GM18502 (cell line): ENCODE measurements around the gene ANXA4.
"Not testable (repeated sequence)": the region's sequence is repeated elsewhere in the genome, so short reads cannot be mapped to it uniquely, and the experiment has no call there.

Experiments used
- ATAC-seq: cut with Tn5 transposase; IDR thresholded peaks from one replicate; pipeline ENCODE4 v1.9.1; 2021; ENCODE audit warnings: mild to moderate bottlenecking; ENCODE audit not compliant: unreplicated experiment, poor library complexity

The ANXA4 gene

GRCh38 chr2:69745035-69745434 is 3.1 kb downstream of the ANXA4 start:
- no peak for ATAC-seq

GRCh38 chr2:69750246-69750645 is 8.3 kb downstream of the ANXA4 start:
- no peak for ATAC-seq

DNA sequence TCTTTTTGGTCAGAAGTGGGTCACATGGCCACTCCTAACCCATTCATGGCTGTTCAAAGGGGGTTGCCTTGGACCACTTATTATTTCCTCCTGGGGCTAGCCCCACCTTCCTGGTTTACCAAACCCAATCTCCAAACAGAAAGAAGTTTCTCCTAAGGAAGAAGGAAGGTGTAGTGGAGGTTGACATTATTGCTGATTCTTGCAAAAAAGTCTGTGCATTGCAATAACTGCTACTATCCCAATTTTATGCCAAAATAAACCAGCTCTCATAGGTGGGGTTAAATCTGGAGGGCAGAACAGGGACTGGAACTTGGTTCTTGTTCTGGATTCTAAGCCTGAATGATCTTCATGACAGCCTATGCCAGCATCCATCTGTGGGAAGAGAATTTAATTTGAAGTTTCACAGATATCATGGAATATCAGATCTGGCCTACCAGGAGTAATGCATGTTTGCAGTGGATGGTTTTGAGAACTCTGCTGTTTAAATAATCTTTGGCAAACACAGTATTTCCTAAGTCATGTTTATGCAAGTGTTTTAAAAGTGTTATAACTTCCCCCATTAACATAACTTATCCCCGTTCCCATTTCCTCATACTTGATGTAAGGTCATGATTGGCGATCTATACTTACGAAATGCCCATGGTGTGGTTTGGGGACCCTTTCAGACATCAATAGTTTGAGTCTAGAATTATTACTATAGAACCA is 11.9 kb downstream of the ANXA4 start:
- no peak for ATAC-seq

- ATAC-seq = no peak
Measured at GRCh38 chr2:69754633-69755032, 12.7 kb downstream of the ANXA4 start.

DNA sequence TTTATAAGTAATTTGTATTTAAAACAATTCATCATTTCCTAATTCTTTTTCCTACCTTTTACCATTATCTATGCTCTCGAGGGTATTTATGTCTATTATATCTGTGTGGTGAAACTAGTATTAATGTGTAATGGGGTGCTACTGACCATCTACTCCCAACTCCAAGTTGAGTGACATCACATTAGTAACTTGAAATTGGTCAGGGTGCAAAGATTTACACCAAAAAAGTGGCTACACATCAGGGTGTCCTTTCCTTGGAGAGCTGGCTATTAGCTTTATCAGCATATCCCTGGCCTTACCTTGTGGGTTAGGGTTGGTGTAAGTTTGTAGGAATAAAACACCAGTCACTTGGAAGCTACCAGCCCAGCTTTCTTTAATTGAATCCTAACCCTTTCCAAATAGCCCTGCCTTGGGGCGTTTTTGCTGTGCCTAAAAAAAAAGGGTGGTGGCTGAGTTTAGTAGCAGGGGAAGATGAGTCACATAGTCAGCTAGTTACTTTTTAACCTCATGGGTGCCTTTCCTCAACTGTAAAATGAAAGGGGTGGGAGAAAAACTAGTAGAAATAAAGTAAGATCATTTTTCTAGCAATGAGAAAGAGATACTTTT is 14.0 kb downstream of the ANXA4 start:
- ATAC-seq = no peak

- no peak for ATAC-seq
Measured at GRCh38 chr2:69762025-69762424, 20.1 kb downstream of the ANXA4 start.

DNA sequence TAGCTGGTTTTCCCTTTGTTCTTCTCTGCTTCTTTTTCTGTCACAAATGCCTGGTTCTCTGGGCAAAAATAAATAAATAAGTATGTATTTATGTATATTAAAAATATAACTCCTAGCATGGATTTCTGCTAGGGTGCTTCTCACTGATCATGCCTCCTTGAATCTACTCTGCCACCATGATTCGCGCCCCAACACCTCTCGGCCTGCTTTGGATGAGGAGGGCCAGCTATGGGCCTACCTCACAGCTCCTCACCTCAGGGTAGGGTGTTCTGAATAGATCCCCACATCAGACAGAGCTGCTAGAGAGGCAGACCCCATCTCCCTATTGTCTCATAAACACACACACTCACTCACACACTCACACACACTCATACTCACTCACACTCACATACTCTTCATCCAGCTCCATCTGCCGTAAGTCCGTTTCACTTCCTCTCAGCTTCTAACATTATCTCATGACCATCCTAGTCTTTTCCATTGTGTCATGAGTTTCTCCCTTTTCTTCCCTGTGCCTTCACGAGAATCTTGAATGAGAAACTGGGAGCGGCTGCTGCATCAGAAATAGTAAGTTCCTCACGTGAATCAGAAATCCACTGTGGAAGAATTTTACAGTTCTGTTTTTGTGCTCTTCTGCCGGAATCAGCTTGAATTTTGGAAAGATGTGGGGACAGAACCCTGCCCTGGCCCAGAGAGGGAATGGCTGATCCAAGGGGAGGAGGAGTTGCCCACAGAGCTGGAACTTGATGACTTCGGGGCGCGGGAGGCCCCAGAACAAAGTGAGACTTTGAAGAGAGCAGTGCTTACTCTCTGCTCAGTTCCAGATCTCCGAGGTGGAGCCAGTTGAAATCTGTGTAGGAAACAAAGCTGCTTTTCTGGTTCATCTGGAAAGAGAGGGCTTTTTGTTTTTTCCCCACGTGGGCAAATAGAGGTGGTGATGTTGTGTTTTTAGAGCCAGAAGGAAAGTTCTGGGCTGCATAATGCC is 20.9 kb downstream of the ANXA4 start:
- no peak for ATAC-seq

DNA sequence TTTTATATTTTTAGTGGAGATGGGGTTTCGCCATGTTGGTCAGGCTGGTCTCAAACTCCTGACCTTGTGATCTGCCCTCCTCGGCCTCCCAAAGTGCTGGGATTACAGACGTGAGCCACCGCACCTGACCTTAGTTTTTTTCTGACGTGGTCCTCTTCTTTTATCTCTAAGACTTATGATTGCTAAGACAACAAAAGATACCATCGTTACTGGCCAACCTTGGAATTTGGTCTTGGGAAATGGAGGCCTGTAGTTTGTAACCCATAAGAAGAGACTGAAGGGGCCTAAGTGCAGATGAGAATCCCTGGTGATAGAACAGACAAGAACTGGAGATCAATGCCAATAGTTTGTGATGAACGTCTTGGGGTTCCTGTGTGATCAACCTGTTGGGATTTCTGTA is 21.9 kb downstream of the ANXA4 start:
- not testable (repeated sequence) for ATAC-seq

- peak; percentile 58 for ATAC-seq
Measured at GRCh38 chr2:69764286-69765095, 22.6 kb downstream of the ANXA4 start.

DNA sequence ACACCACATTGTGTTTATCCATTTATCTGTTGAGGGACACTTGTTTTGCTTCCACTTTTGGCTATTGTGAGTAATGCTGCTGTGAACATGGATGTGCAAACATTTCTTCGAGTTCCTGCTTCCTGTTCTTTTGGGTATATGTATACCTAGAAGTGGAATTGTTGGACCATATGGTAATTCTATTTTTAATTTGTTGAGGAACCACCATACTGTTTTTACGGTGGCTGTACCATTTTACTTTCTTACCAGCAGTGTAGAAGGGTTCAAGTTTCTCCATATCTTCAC is 23.1 kb downstream of the ANXA4 start:
- ATAC-seq = no peak

- no peak for ATAC-seq
Measured at GRCh38 chr2:69766014-69766413, 24.1 kb downstream of the ANXA4 start.

DNA sequence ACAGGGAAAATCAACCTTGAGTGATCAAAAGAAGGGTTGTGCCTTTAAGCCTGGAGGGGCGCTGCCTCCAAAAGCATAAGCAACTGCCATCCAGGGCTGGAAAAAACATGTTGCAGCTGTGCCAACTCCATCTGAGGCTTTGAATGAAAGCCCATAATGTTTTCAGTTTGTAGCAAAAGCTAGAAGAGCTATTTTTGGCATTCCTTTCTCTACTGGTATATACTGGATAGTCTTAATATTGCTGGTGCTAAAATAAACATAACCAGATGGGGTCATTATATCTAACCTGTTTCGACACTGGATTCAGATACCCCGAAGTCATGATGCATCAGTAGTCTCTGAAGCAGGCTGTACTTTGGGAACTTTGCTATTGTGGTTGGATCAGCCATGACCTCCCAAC is 25.1 kb downstream of the ANXA4 start:
- no peak for ATAC-seq

DNA sequence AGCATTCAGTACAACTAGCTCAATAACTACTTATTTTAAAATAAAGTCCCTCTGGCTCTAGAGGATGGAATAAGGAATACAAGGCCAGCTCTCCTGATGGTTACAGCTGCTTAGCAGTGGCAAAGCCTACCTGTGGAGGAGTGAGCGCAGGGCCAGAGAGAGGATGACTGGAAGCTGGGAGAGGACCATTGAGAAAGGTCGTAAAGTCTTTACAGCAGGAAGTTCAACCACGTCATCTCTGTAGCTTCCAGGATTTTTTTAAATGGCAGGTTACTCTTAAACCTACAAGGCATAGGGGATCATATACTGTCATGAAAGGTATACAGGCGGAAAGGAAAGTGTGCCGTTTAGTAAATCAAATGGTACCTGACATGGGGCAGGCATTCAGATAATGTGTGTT is 26.3 kb downstream of the ANXA4 start:
- ATAC-seq = no peak

DNA sequence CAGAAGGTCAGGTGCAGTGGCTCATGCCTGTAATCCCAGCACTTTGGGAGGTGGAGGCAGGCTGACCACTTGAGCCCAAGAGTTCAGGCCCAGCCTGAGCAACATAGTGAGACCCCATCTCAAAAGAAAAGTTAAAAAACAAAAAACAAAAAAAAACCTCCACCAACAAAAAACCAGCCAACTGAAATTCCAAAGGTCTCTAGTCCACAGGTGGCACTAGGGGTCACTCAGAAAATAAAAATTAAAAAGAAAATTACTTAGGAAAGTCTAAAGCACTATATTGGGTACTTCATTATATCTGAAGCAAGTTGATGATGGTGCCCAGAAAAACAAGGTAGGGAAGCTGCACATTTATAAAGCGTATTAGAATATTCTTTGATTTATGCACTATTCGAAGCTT is 26.9 kb downstream of the ANXA4 start:
- no peak for ATAC-seq

DNA sequence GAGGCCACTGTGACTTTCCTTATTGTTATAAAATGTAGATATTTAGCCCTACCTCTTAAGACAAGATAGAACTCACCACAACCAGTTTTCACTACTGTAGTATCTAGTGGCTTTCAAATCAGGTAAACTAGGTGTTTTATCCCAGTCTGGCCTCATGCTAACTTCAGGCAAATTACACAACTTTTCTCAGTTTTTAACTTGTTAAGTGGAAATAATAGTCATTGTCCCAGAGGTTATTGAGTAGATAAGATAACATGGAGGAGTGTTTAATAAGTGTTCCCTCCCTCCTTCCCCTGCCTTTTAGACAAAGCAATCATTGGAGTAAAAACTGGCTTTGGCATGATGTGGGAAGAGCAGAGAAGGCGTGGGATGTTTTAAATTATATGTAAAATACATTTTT is 27.3 kb downstream of the ANXA4 start:
- no peak for ATAC-seq

DNA sequence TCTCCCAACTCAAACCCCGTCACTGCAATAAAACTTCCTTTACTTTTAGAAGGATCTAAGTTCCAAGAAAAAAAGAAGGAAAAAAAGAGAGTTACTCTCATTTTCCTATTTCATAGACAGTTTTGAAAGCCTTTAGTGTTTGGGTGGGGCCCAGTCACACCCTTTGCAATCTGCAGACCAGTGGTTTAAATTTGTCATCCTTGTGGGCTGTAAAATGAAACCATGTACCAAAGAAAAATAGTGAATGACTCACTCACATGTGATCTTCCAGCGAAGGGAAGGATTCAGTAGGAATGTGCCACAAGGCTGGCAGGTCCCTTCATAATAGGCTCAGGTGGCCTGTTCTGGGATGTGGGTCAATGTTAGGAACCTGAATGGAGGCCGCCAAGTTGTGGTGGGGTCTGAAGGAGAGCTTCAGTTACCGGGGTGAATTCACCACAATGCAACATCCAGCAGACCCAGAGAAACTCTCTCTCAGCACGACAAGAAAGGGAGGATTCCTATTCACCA is 28.3 kb downstream of the ANXA4 start:
- ATAC-seq = no peak

- ATAC-seq = no peak
Measured at GRCh38 chr2:69770747-69771146, 28.8 kb downstream of the ANXA4 start.

DNA sequence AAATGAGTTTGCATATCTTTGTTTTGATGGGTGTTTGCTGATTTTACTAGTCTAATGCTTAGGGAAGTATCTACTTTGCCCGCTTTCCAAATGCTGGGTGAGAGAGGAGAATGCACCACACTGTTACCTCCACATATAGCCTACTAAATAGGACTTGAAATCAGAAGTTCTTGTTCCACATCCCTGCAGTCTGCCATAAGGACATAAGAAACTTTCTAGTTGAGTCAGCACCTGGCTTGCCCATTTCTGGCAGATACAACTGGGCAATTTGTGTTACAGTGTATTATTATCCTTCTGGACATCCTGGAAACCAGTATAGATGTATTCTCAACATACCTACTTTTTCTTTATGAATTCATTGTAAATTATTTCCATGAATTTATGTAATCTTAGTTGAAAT is 29.5 kb downstream of the ANXA4 start:
- no peak for ATAC-seq

- no peak for ATAC-seq
Measured at GRCh38 chr2:69773206-69773605, 31.3 kb downstream of the ANXA4 start.

DNA sequence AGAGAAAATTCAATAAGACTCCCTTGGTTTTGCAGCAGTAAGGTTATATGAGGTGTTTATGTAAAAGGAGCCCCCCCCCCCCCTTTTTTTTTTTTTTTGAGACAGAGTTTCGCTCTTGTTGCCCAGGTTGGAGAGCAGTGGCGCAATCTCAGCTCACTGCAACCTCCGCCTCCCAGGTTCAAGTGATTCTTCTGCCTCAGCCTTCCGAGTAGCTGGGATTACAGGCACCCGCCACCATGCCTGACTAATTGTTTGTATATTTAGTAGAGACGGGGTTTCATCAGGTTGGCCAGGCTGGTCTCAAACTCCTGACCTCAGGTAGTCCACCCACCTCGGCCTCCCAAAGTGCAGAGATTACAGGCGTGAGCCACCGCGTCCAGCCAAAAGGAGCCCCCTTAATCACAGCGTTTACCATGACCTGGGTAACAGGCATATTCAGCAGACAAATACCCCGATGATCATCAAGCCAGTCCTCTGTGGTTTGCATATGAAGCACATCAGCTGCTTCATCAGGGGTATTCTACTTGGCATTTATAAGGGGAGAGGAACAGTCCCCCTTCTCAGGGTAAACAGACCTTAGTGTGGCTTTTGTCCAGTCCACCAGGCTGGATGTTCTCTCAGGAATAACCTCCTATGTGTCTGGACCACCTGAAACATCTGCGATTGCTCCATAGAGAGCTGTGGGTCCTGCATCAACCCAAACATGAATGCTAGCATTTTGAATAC is 32.5 kb downstream of the ANXA4 start:
- not testable (repeated sequence) for ATAC-seq
